ENCODE results near the gene SNX21.

DNA sequence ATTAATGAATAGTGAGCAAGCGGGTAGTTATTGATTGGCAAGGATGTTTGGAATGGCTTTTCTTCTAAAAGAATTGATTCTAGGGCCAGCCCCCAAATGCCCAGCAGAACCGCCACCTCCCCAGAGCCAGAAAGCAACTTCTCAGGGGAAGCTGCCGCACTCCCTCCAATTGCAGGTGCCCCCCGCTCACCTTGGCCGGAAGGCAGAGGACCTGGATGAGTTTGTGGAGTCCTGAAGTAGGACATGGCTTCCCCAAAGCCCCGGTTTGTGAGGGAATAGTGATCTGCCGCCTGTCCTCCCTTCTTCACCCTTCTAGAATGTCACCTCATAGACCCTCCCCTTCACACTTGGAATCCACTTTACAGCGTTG is 53.7 kb downstream of the SNX21 start, which contains the start of gene SPATA25:
- TF ChIP-seq POLR2A (IDR thresholded peaks at IDR 0.05; ENCODE audit: low read depth) (no peak), POLR2AphosphoS5 (IDR thresholded peaks at IDR 0.05) (no peak)
- TF ChIP-seq, protein P1, sequence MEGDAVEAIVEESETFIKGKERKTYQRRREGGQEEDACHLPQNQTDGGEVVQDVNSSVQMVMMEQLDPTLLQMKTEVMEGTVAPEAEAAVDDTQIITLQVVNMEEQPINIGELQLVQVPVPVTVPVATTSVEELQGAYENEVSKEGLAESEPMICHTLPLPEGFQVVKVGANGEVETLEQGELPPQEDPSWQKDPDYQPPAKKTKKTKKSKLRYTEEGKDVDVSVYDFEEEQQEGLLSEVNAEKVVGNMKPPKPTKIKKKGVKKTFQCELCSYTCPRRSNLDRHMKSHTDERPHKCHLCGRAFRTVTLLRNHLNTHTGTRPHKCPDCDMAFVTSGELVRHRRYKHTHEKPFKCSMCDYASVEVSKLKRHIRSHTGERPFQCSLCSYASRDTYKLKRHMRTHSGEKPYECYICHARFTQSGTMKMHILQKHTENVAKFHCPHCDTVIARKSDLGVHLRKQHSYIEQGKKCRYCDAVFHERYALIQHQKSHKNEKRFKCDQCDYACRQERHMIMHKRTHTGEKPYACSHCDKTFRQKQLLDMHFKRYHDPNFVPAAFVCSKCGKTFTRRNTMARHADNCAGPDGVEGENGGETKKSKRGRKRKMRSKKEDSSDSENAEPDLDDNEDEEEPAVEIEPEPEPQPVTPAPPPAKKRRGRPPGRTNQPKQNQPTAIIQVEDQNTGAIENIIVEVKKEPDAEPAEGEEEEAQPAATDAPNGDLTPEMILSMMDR (IDR thresholded peaks at IDR 0.05) = no peak
